ENCODE results near the gene SLC25A47.

- TF ChIP-seq ZNF274 (IDR thresholded peaks at IDR 0.05; ENCODE audit: low read depth, low read length) (no peak), YY1 (IDR thresholded peaks at IDR 0.05; ENCODE audit: insufficient read depth, insufficient read length) (no peak), SUZ12 (IDR thresholded peaks at IDR 0.05; ENCODE audit: extremely low read depth, insufficient read depth, insufficient read length) (no peak)
Measured at GRCh38 chr14:100274250-100274649, 48.9 kb upstream of the SLC25A47 start.

Measured in NT2/D1 (cell line).